Left lung (tissue), 10 donors: Measurements from ENCODE around the gene ADGRF1. TPM values are rescaled to one million over a fixed set of nuclear protein-coding genes. Genes with fewer than 3 reads are reported as not detected.

Source experiments
- ATAC-seq: fragments of 200-7000 bp; cut with Tn5 transposase; one replicate; pipeline ENCODE4 v1.9.1; 2020; ENCODE audit warnings: moderate library complexity
- DNase-seq, 4 donors: peaks; one replicate each; pipeline ENCODE4 v3.0.0-alpha.2; 2013 to 2020
- H3K27ac ChIP-seq, 2 donors: fragments of 200-600 bp; sonication (generic) in 1 of 2; one replicate each; pipeline versions ENCODE4 v1.5.0 to v1.8.0; 2020 to 2021
- H3K27me3 ChIP-seq, 2 donors: fragments of 200-600 bp; sonication (generic) in 1 of 2; one replicate each; pipeline versions ENCODE4 v1.5.0 to v1.8.0; 2020 to 2021
- H3K36me3 ChIP-seq, 2 donors: fragments of 200-600 bp; sonication (generic) in 1 of 2; one replicate each; pipeline versions ENCODE4 v1.5.0 to v1.8.0; 2020 to 2021
- H3K4me1 ChIP-seq, 2 donors: fragments of 200-600 bp; one replicate each; pipeline ENCODE4 v1.8.0; 2021
- H3K4me3 ChIP-seq, 2 donors: fragments of 200-600 bp; sonication (generic) in 1 of 2; one replicate each; pipeline versions ENCODE4 v1.5.0 to v1.8.0; 2020 to 2021; ENCODE audit warnings: mild to moderate bottlenecking in 1 of 2
- H3K9me3 ChIP-seq, 2 donors: fragments of 200-600 bp; sonication (generic) in 1 of 2; one replicate each; pipeline versions ENCODE4 v1.5.0 to v1.8.0; 2020 to 2021
- intact Hi-C, 2 donors: fragments of 100-400 bp; cut with DNase I; formaldehyde crosslinking; loops; one replicate each; pipeline versions ENCODE4 v1.11.2 to v1.14.2; 2022
- polyA plus RNA-seq, 6 donors: library from polyadenylated mRNA; unstranded; fragments of 120-200 nt; gene quantifications; one replicate each; pipeline ENCODE4 v1.2.1, GENCODE V29; 2013; ENCODE audit not compliant: insufficient read length in 6 of 6
- total RNA-seq, 2 donors: library from RNA; stranded (reverse); fragmentation: NEBNext Ultra II Directional; extraction: Animal tissue kit (Norgen Biotek cat#: 25700); gene quantifications; one replicate each; pipeline ENCODE4 v1.2.1, GENCODE V29; 2021
- TF ChIP-seq, protein P1 (sequence below), 2 donors: fragments of 200-600 bp; sonication (generic) in 1 of 2; IDR thresholded peaks; one replicate each; pipeline versions ENCODE4 v1.5.0 to v1.8.0; 2021; ENCODE audit warnings: antibody characterized with exemption in 2 of 2
- donor health status: DM: no; HTN: yes; CAD: no.
- donor health status: DM: no; HTN: no; CAD: no.

Gene ADGRF1
- total and polyA plus RNA-seq, 8 donors = 0.21 to 30.0 (median 0.44) TPM

DNA sequence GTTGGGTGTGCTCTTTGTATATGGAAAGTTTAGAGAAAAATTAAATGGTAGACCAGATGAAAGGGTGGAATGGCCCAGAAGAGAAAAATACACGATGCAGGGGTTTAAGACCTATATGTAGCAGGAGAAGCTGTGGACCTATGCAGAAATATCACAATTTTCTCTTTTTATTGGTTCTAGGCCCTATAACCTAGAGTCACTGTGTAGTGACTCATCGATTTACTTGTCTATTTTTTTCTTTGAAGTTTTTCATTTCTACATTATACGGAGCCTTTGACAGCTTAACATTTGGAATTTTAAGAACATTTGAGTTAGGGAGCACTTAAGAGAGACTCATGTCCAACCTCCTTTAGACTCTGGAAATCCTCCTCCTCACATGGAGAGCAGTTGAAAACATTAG is 28.3 kb upstream of the ADGRF1 start:
- ATAC-seq (no peak), DNase-seq (no peak)
- Histone ChIP-seq H3K4me1 (peaks cover 0 to 4% of the 10 kb centered on the region in 2 donors), H3K9me3 (no peaks in the 10 kb centered on the region), H3K27me3 (no peaks in the 10 kb centered on the region), H3K27ac (no peak overlapping the region), H3K4me3 (no peak overlapping the region), H3K36me3 (no peaks in the 10 kb centered on the region)
- intact Hi-C loops = no loop called here
- TF ChIP-seq, protein P1, sequence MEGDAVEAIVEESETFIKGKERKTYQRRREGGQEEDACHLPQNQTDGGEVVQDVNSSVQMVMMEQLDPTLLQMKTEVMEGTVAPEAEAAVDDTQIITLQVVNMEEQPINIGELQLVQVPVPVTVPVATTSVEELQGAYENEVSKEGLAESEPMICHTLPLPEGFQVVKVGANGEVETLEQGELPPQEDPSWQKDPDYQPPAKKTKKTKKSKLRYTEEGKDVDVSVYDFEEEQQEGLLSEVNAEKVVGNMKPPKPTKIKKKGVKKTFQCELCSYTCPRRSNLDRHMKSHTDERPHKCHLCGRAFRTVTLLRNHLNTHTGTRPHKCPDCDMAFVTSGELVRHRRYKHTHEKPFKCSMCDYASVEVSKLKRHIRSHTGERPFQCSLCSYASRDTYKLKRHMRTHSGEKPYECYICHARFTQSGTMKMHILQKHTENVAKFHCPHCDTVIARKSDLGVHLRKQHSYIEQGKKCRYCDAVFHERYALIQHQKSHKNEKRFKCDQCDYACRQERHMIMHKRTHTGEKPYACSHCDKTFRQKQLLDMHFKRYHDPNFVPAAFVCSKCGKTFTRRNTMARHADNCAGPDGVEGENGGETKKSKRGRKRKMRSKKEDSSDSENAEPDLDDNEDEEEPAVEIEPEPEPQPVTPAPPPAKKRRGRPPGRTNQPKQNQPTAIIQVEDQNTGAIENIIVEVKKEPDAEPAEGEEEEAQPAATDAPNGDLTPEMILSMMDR (IDR thresholded peaks at IDR 0.05) = no peak

DNA sequence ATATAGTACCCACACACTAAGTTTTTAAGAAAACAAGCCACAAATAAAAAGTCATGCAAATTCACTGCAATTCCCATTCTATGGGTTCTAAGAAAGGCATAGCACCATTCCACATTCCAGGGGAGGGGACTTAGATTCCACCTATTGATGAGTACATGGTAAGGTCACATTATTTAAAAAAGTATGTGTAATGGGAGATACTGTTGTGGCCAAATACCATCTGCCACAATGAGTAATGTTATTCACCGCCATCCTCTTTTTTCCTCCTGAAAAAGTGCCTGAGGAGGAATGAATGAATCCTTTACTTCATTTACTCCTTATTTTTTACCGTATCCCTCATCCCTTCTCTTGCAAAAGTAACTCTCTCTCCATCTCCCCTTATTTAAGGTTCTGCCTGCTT is 27.0 kb upstream of the ADGRF1 start:
- Histone ChIP-seq H3K27ac (no peak overlapping the region), H3K36me3 (no peaks in the 10 kb centered on the region), H3K27me3 (no peaks in the 10 kb centered on the region), H3K4me3 (no peak overlapping the region), H3K4me1 (peaks cover 0 to 4% of the 10 kb centered on the region in 2 donors), H3K9me3 (no peaks in the 10 kb centered on the region)
- TF ChIP-seq, protein P1 (IDR thresholded peaks at IDR 0.05) = no peak
- DNase-seq (no peak), ATAC-seq (no peak)
- intact Hi-C loops = no loop called here

DNA sequence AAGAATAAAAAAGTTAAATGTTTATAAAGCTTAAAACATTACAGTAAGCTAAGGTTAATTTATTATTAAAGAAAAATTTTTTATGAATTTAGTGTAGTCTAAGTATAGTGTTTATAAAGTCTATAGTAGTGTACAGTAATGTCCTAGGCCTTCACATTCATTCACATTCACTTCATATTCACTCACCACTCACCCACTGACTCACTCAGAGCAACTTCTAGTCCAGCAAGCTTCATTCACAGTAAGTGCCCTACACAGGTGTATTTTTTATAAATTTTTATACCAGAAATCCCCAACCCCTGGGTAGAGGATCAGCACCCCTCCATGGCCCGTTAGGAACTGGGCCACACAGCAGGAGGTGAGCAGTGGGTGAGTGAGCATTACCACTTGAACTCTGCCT is 24.3 kb upstream of the ADGRF1 start:
- TF ChIP-seq, protein P1 (IDR thresholded peaks at IDR 0.05) = no peak
- Histone ChIP-seq H3K36me3 (no peaks in the 10 kb centered on the region), H3K9me3 (no peaks in the 10 kb centered on the region), H3K4me1 (peaks cover 0 to 1% of the 10 kb centered on the region in 2 donors), H3K4me3 (no peak overlapping the region), H3K27me3 (no peaks in the 10 kb centered on the region), H3K27ac (no peak overlapping the region)
- no peak for ATAC-seq
- DNase-seq = no peak
- intact Hi-C loops = no loop called here

DNA sequence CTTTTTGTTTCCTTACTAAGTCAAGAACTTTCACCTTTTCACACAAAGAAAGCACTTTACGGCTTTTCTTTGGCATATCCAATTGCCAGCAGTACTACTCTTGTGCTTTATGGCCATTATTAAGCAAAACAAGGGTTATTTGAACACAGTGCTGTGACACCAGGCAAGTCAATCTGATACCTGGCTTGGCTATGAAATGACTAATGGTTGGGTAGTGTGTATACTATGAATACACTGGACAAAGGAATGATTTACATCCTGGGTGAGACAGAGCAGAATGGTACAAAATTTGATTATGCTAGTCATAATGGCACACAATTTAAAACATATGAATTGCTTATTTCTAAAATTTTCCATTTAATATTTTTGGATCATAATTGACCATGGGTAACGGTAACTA is 22.1 kb upstream of the ADGRF1 start:
- H3K4me1 ChIP-seq = peaks cover 0 to 3% of the 10 kb centered on the region in 2 donors
- H3K36me3 ChIP-seq = no peaks in the 10 kb centered on the region
- no peak overlapping the region for H3K27ac ChIP-seq
- H3K27me3 ChIP-seq = no peaks in the 10 kb centered on the region
- DNase-seq (no peak), ATAC-seq (no peak)
- H3K9me3 ChIP-seq = no peaks in the 10 kb centered on the region
- TF ChIP-seq, protein P1 (IDR thresholded peaks at IDR 0.05) = no peak
- H3K4me3 ChIP-seq = no peak overlapping the region
- intact Hi-C loops = no loop called here

DNA sequence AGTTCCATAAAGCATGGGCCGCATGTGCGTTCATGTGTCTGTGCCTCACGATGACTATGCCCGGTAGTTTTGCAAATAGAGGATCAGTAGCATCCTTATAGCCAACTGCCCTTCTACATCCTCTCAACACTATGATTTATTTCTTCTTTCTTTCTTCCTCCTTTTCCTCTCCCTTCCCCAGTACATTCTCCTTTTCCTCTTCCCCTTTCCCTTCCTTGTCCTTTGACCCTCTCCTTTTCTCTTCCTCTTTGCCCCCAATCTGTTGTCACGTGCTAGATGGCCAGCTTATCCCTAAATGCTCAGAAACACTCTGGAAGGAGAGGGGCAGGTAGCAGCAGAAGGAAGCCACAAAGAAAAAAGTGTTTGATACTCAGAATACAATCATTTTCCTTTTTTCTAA is 20.2 kb upstream of the ADGRF1 start:
- no peak for DNase-seq
- Histone ChIP-seq H3K4me1 (peaks cover 0 to 3% of the 10 kb centered on the region in 2 donors), H3K9me3 (no peaks in the 10 kb centered on the region), H3K27me3 (no peaks in the 10 kb centered on the region), H3K4me3 (no peak overlapping the region), H3K27ac (peak overlapping the region in 1 of 2 donors; percentile 49), H3K36me3 (no peaks in the 10 kb centered on the region)
- TF ChIP-seq, protein P1 (IDR thresholded peaks at IDR 0.05) = no peak
- intact Hi-C loops = no loop called here
- no peak for ATAC-seq
